ENCODE measurements around the gene ARFGEF2.

The ARFGEF2 gene

GRCh38 chr20:49034070-49034732 lies 112.7 kb downstream of the ARFGEF2 start:
- no peaks in the 10 kb centered on the region for H3K4me1 ChIP-seq (ENCODE audit: insufficient read depth, insufficient read length)
- H3K36me3 ChIP-seq (ENCODE audit: insufficient read depth, insufficient read length, low read length): peaks cover 42% of the 10 kb centered on the region
- no peak overlapping the region for H3K4me3 ChIP-seq (ENCODE audit: insufficient read length, low read depth)
- no peak for DNase-seq (ENCODE audit: low read depth, low spot score)
- TF ChIP-seq ZNF274 (IDR thresholded peaks at IDR 0.05; ENCODE audit: low read depth, low read length) (no peak), SUZ12 (IDR thresholded peaks at IDR 0.05; ENCODE audit: extremely low read depth, insufficient read depth, insufficient read length) (no peak), YY1 (IDR thresholded peaks at IDR 0.05; ENCODE audit: insufficient read depth, insufficient read length) (no peak)
- H3K9ac ChIP-seq (ENCODE audit: insufficient read length, low read depth): no peak overlapping the region
- no peaks in the 10 kb centered on the region for H3K9me3 ChIP-seq (ENCODE audit: insufficient read depth, low read length)
- no peaks in the 10 kb centered on the region for H3K27me3 ChIP-seq (ENCODE audit: insufficient read depth, insufficient read length)

- DNase-seq (ENCODE audit: low read depth, low spot score): no peak
- H3K9ac ChIP-seq (ENCODE audit: insufficient read length, low read depth): no peak overlapping the region
- no peaks in the 10 kb centered on the region for H3K4me1 ChIP-seq (ENCODE audit: insufficient read depth, insufficient read length)
- H3K4me3 ChIP-seq (ENCODE audit: insufficient read length, low read depth): no peak overlapping the region
- TF ChIP-seq ZNF274 (IDR thresholded peaks at IDR 0.05; ENCODE audit: low read depth, low read length) (no peak), YY1 (IDR thresholded peaks at IDR 0.05; ENCODE audit: insufficient read depth, insufficient read length) (no peak), SUZ12 (IDR thresholded peaks at IDR 0.05; ENCODE audit: extremely low read depth, insufficient read depth, insufficient read length) (no peak)
- no peaks in the 10 kb centered on the region for H3K27me3 ChIP-seq (ENCODE audit: insufficient read depth, insufficient read length)
- H3K9me3 ChIP-seq (ENCODE audit: insufficient read depth, low read length): no peaks in the 10 kb centered on the region
- peaks cover 14% of the 10 kb centered on the region for H3K36me3 ChIP-seq (ENCODE audit: insufficient read depth, insufficient read length, low read length)
These were observed 116.5 kb downstream of the ARFGEF2 start for GRCh38 chr20:49037962-49038387.

GRCh38 chr20:49039854-49040253 lies 118.3 kb downstream of the ARFGEF2 start:
- H3K9me3 ChIP-seq (ENCODE audit: insufficient read depth, low read length): no peaks in the 10 kb centered on the region
- no peaks in the 10 kb centered on the region for H3K36me3 ChIP-seq (ENCODE audit: insufficient read depth, insufficient read length, low read length)
- H3K4me3 ChIP-seq (ENCODE audit: insufficient read length, low read depth): no peak overlapping the region
- no peak for DNase-seq (ENCODE audit: low read depth, low spot score)
- H3K27me3 ChIP-seq (ENCODE audit: insufficient read depth, insufficient read length): no peaks in the 10 kb centered on the region
- TF ChIP-seq ZNF274 (IDR thresholded peaks at IDR 0.05; ENCODE audit: low read depth, low read length): no peak
- no peak for TF ChIP-seq SUZ12 (IDR thresholded peaks at IDR 0.05; ENCODE audit: extremely low read depth, insufficient read depth, insufficient read length)
- no peak for TF ChIP-seq YY1 (IDR thresholded peaks at IDR 0.05; ENCODE audit: insufficient read depth, insufficient read length)
- no peak overlapping the region for H3K9ac ChIP-seq (ENCODE audit: insufficient read length, low read depth)
- no peaks in the 10 kb centered on the region for H3K4me1 ChIP-seq (ENCODE audit: insufficient read depth, insufficient read length)

GRCh38 chr20:49043000-49043399 lies 121.5 kb downstream of the ARFGEF2 start:
- Histone ChIP-seq H3K9ac (ENCODE audit: insufficient read length, low read depth) (no peak overlapping the region), H3K9me3 (ENCODE audit: insufficient read depth, low read length) (no peaks in the 10 kb centered on the region), H3K27me3 (ENCODE audit: insufficient read depth, insufficient read length) (no peaks in the 10 kb centered on the region), H3K4me3 (ENCODE audit: insufficient read length, low read depth) (no peak overlapping the region), H3K4me1 (ENCODE audit: insufficient read depth, insufficient read length) (no peaks in the 10 kb centered on the region), H3K36me3 (ENCODE audit: insufficient read depth, insufficient read length, low read length) (peaks cover 6% of the 10 kb centered on the region)
- no peak for DNase-seq (ENCODE audit: low read depth, low spot score)
- TF ChIP-seq YY1 (IDR thresholded peaks at IDR 0.05; ENCODE audit: insufficient read depth, insufficient read length) (no peak), ZNF274 (IDR thresholded peaks at IDR 0.05; ENCODE audit: low read depth, low read length) (no peak), SUZ12 (IDR thresholded peaks at IDR 0.05; ENCODE audit: extremely low read depth, insufficient read depth, insufficient read length) (no peak)

GRCh38 chr20:49045440-49046086 lies 124.1 kb downstream of the ARFGEF2 start:
- no peaks in the 10 kb centered on the region for H3K27me3 ChIP-seq (ENCODE audit: insufficient read depth, insufficient read length)
- no peaks in the 10 kb centered on the region for H3K4me1 ChIP-seq (ENCODE audit: insufficient read depth, insufficient read length)
- TF ChIP-seq YY1 (IDR thresholded peaks at IDR 0.05; ENCODE audit: insufficient read depth, insufficient read length): no peak
- no peak for TF ChIP-seq ZNF274 (IDR thresholded peaks at IDR 0.05; ENCODE audit: low read depth, low read length)
- TF ChIP-seq SUZ12 (IDR thresholded peaks at IDR 0.05; ENCODE audit: extremely low read depth, insufficient read depth, insufficient read length): no peak
- no peak for DNase-seq (ENCODE audit: low read depth, low spot score)
- H3K4me3 ChIP-seq (ENCODE audit: insufficient read length, low read depth): peak overlapping the region; percentile 100
- H3K9ac ChIP-seq (ENCODE audit: insufficient read length, low read depth): peak overlapping the region; percentile 100
- H3K36me3 ChIP-seq (ENCODE audit: insufficient read depth, insufficient read length, low read length): peaks cover 29% of the 10 kb centered on the region
- H3K9me3 ChIP-seq (ENCODE audit: insufficient read depth, low read length): no peaks in the 10 kb centered on the region

- peak; percentile 95 for DNase-seq (ENCODE audit: low read depth, low spot score)
- peak within 1 kb of the TSS; percentile 100 for H3K9ac ChIP-seq (ENCODE audit: insufficient read length, low read depth)
- H3K4me3 ChIP-seq (ENCODE audit: insufficient read length, low read depth): peak within 1 kb of the TSS; percentile 100
- H3K36me3 ChIP-seq (ENCODE audit: insufficient read depth, insufficient read length, low read length): peaks cover 37% of the 10 kb centered on the region
- H3K9me3 ChIP-seq (ENCODE audit: insufficient read depth, low read length): no peaks in the 10 kb centered on the region
- no peaks in the 10 kb centered on the region for H3K4me1 ChIP-seq (ENCODE audit: insufficient read depth, insufficient read length)
- no peaks in the 10 kb centered on the region for H3K27me3 ChIP-seq (ENCODE audit: insufficient read depth, insufficient read length)
- no peak for TF ChIP-seq SUZ12 (IDR thresholded peaks at IDR 0.05; ENCODE audit: extremely low read depth, insufficient read depth, insufficient read length)
- TF ChIP-seq YY1 (IDR thresholded peaks at IDR 0.05; ENCODE audit: insufficient read depth, insufficient read length): peak; percentile 51
- TF ChIP-seq ZNF274 (IDR thresholded peaks at IDR 0.05; ENCODE audit: low read depth, low read length): no peak
These were observed 124.8 kb downstream of the ARFGEF2 start, which contains the start of gene CSE1L for GRCh38 chr20:49046087-49046900. CSE1L (plus strand) TSS chr20:49046312; CDS start chr20:49058464, 12,152 bp downstream.
